Panc1 (cell line): ENCODE results near the gene SETD6. TPM values are rescaled to one million over a fixed set of nuclear protein-coding genes. Genes with fewer than 3 reads are reported as not detected.

Experiments
- ATAC-seq: fragments of 200-7000 bp; cut with Tn5 transposase; 2 replicates; pipeline ENCODE4 v1.9.1; 2020; ENCODE audit warnings: mild to moderate bottlenecking, moderate library complexity
- BruUV-seq: library from RNA; stranded (reverse); fragments of 400-500 nt; replicated peaks from 2 replicates; lab custom pipeline; 2021; lab: Mats Ljungman, UMichigan
- CTCF ChIA-PET: fragments of 300-600 bp; sonication (Branson Sonifier 250); formaldehyde crosslinking; loops from one replicate; lab custom pipeline; 2022; ENCODE audit warnings: antibody characterized with exemption; lab: Charles Lee
- POLR2A ChIA-PET: fragments of 300-600 bp; sonication (Branson Sonifier 250); formaldehyde crosslinking; loops from one replicate; lab custom pipeline; 2022; ENCODE audit warnings: antibody characterized with exemption; lab: Charles Lee
- DNase-seq: peaks from one replicate; pipeline ENCODE4 v3.0.0-alpha.2; 2010; ENCODE audit warnings: low read depth, low spot score
- H3K27ac ChIP-seq: 2 replicates; pipeline ENCODE4 v1.5.1; 2011; ENCODE audit warnings: mild to moderate bottlenecking, low read length, inconsistent platforms
- H3K27me3 ChIP-seq: fragments of 200-500 bp; sonication (Bioruptor generic); 2 replicates; pipeline ENCODE4 v1.6.0; 2014; ENCODE audit warnings: low read length, inconsistent platforms; ENCODE audit not compliant: control insufficient read depth, insufficient read depth
- H3K36me3 ChIP-seq: fragments of 200-500 bp; sonication (Bioruptor generic); 2 replicates; pipeline ENCODE4 v1.5.1; 2014; ENCODE audit warnings: inconsistent platforms, mild to moderate bottlenecking, low read length, moderate library complexity; ENCODE audit not compliant: control insufficient read depth, insufficient read depth
- H3K4me1 ChIP-seq: 2 replicates; pipeline ENCODE4 v1.5.1; 2011; ENCODE audit warnings: inconsistent platforms, mild to moderate bottlenecking, low read length, moderate library complexity; ENCODE audit not compliant: control insufficient read depth, insufficient read depth
- H3K4me3 ChIP-seq, 2 experiments: 2 replicates each; pipeline ENCODE4 v1.5.1; 2011 to 2012; ENCODE audit warnings: low read depth in 2 of 2, low read length in 2 of 2, mild to moderate bottlenecking in 2 of 2, inconsistent platforms in 1 of 2, moderate library complexity in 1 of 2
- H3K9me3 ChIP-seq: fragments of 200-500 bp; sonication (Bioruptor generic); 2 replicates; pipeline ENCODE4 v1.5.1; 2014; ENCODE audit warnings: low read depth, mild to moderate bottlenecking, inconsistent platforms, low read length, moderate library complexity; ENCODE audit not compliant: control insufficient read depth, insufficient read depth
- POLR2AphosphoS5 ChIP-seq: IDR thresholded peaks from 2 replicates; pipeline ENCODE4 v1.6.1; 2012; ENCODE audit warnings: mild to moderate bottlenecking, low read depth, low read length, moderate library complexity
- SIN3A ChIP-seq: IDR thresholded peaks from 2 replicates; pipeline ENCODE4 v1.6.1; 2012; ENCODE audit warnings: low read depth, mild to moderate bottlenecking, low read length, moderate library complexity, borderline replicate concordance; ENCODE audit not compliant: insufficient read depth
- TCF7L2 ChIP-seq: IDR thresholded peaks from 2 replicates; pipeline ENCODE4 v1.6.1; 2011; ENCODE audit warnings: mild to moderate bottlenecking, low read depth, low read length, inconsistent platforms
- in situ Hi-C: cut with HindIII; loops from 2 replicates; pipeline ENCODE4 v1.10.0; 2016; ENCODE audit warnings: low sequenced_read_pairs, low pct_unique_long_range_greater_than_20kb
- intact Hi-C: fragments of 100-400 bp; cut with micrococcal nuclease; formaldehyde crosslinking; loops from one replicate; pipeline ENCODE4 v1.10.0; 2022; ENCODE audit not compliant: unreplicated experiment
- total RNA-seq: library from RNA; stranded (reverse); gene quantifications from one replicate; pipeline ENCODE4 v1.2.1, GENCODE V29; 2021; ENCODE audit not compliant: unreplicated experiment
- TF ChIP-seq, protein P1 (sequence below), 2 experiments: IDR thresholded peaks; 2 replicates each; pipeline ENCODE4 v1.6.1; 2011 to 2012; ENCODE audit warnings: low read depth in 2 of 2, control low read depth in 1 of 2, low read length in 1 of 2, mild to moderate bottlenecking in 1 of 2, moderate library complexity in 1 of 2; ENCODE audit not compliant: insufficient read depth in 1 of 2
- TF ChIP-seq, protein P2 (sequence below): fragments of 450-650 bp; IDR thresholded peaks from 2 replicates; pipeline ENCODE4 v1.5.1; 2017; ENCODE audit warnings: mild to moderate bottlenecking

SETD6 gene
- total RNA-seq, 1 experiment from 2014 or later = 28.3 TPM

- Histone ChIP-seq H3K27ac (no peak overlapping the region), H3K4me3 (no peak overlapping the region), H3K27me3 (no peaks in the 10 kb centered on the region), H3K4me1 (no peaks in the 10 kb centered on the region), H3K36me3 (no peaks in the 10 kb centered on the region), H3K9me3 (no peaks in the 10 kb centered on the region)
- intact Hi-C loops = no loop called here
- in situ Hi-C loops = no loop called here
- DNase-seq (no peak), ATAC-seq (no peak)
- CTCF ChIA-PET = interaction anchor here (0.6 kb wide), 1 partner anchor 1031 kb away, joined by 3 read pairs; no protein-coding TSS in a partner anchor
- POLR2A ChIA-PET = no interaction called here
- BruUV-seq = no TSS peak
- TF ChIP-seq TCF7L2 = no peak
- TF ChIP-seq, protein P1, sequence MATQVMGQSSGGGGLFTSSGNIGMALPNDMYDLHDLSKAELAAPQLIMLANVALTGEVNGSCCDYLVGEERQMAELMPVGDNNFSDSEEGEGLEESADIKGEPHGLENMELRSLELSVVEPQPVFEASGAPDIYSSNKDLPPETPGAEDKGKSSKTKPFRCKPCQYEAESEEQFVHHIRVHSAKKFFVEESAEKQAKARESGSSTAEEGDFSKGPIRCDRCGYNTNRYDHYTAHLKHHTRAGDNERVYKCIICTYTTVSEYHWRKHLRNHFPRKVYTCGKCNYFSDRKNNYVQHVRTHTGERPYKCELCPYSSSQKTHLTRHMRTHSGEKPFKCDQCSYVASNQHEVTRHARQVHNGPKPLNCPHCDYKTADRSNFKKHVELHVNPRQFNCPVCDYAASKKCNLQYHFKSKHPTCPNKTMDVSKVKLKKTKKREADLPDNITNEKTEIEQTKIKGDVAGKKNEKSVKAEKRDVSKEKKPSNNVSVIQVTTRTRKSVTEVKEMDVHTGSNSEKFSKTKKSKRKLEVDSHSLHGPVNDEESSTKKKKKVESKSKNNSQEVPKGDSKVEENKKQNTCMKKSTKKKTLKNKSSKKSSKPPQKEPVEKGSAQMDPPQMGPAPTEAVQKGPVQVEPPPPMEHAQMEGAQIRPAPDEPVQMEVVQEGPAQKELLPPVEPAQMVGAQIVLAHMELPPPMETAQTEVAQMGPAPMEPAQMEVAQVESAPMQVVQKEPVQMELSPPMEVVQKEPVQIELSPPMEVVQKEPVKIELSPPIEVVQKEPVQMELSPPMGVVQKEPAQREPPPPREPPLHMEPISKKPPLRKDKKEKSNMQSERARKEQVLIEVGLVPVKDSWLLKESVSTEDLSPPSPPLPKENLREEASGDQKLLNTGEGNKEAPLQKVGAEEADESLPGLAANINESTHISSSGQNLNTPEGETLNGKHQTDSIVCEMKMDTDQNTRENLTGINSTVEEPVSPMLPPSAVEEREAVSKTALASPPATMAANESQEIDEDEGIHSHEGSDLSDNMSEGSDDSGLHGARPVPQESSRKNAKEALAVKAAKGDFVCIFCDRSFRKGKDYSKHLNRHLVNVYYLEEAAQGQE (IDR thresholded peaks at IDR 0.05; ENCODE audit: insufficient read depth in 1 of 2, low read depth in 2 of 2, low read length in 1 of 2) = no peak
- TF ChIP-seq, protein P2, sequence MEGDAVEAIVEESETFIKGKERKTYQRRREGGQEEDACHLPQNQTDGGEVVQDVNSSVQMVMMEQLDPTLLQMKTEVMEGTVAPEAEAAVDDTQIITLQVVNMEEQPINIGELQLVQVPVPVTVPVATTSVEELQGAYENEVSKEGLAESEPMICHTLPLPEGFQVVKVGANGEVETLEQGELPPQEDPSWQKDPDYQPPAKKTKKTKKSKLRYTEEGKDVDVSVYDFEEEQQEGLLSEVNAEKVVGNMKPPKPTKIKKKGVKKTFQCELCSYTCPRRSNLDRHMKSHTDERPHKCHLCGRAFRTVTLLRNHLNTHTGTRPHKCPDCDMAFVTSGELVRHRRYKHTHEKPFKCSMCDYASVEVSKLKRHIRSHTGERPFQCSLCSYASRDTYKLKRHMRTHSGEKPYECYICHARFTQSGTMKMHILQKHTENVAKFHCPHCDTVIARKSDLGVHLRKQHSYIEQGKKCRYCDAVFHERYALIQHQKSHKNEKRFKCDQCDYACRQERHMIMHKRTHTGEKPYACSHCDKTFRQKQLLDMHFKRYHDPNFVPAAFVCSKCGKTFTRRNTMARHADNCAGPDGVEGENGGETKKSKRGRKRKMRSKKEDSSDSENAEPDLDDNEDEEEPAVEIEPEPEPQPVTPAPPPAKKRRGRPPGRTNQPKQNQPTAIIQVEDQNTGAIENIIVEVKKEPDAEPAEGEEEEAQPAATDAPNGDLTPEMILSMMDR = no peak
- no peak for TF ChIP-seq POLR2AphosphoS5
- TF ChIP-seq SIN3A = no peak
Observed at GRCh38 chr16:58492735-58493134, 22.6 kb upstream of the SETD6 start.

GRCh38 chr16:58493756-58494431, 21.4 kb upstream of the SETD6 start:
- ATAC-seq (no peak), DNase-seq (no peak)
- no TSS peak for BruUV-seq
- ChIA-PET POLR2A (interaction anchor here (0.6 kb wide), 1 partner anchor 124 kb away, joined by 3 read pairs; no protein-coding TSS in a partner anchor), CTCF (interaction anchor here (0.6 kb wide), 1 partner anchor 199 kb away, joined by 5 read pairs; the partner anchor contains the start of gene PRSS54)
- Histone ChIP-seq H3K4me3 (no peak overlapping the region), H3K27ac (no peak overlapping the region), H3K27me3 (no peaks in the 10 kb centered on the region), H3K4me1 (no peaks in the 10 kb centered on the region), H3K36me3 (no peaks in the 10 kb centered on the region), H3K9me3 (no peaks in the 10 kb centered on the region)
- TF ChIP-seq, protein P1 (IDR thresholded peaks at IDR 0.05; ENCODE audit: insufficient read depth in 1 of 2, low read depth in 2 of 2, low read length in 1 of 2) = no peak
- TF ChIP-seq TCF7L2 = no peak
- TF ChIP-seq POLR2AphosphoS5 = no peak
- TF ChIP-seq, protein P2 = no peak
- TF ChIP-seq SIN3A = no peak
- intact Hi-C loops (no loop called here), in situ Hi-C loops (no loop called here)
